Measurements from ENCODE around the gene LY6G5B. TPM values are rescaled to one million over a fixed set of nuclear protein-coding genes. Genes with fewer than 3 reads are reported as not detected.

Gene LY6G5B
- total RNA-seq, 4 donors from 2014 or later = 11.4 to 63.7 (median 13.9) TPM

- WGBS = 86% methylated on average over 4 of the region's 4 CpGs
- no peak overlapping the region for H3K4me3 ChIP-seq
- H3K4me1 ChIP-seq = peaks cover 47% of the 10 kb centered on the region
- no peak for DNase-seq (ENCODE audit: low spot score in 2 of 2)
- no peaks in the 10 kb centered on the region for H3K9me3 ChIP-seq
- no peak for TF ChIP-seq POLR2AphosphoS5 (IDR thresholded peaks at IDR 0.05)
- no peak for TF ChIP-seq POLR2A (IDR thresholded peaks at IDR 0.05)
- TF ChIP-seq CTCF (IDR thresholded peaks at IDR 0.05) = no peak
- TF ChIP-seq EP300 (IDR thresholded peaks at IDR 0.05) = no peak
- H3K27me3 ChIP-seq = no peaks in the 10 kb centered on the region
- no peak overlapping the region for H3K27ac ChIP-seq
- H3K36me3 ChIP-seq = peaks cover 7% of the 10 kb centered on the region
Observed at GRCh38 chr6:31658158-31658688, 11.6 kb upstream of the LY6G5B start.

DNA sequence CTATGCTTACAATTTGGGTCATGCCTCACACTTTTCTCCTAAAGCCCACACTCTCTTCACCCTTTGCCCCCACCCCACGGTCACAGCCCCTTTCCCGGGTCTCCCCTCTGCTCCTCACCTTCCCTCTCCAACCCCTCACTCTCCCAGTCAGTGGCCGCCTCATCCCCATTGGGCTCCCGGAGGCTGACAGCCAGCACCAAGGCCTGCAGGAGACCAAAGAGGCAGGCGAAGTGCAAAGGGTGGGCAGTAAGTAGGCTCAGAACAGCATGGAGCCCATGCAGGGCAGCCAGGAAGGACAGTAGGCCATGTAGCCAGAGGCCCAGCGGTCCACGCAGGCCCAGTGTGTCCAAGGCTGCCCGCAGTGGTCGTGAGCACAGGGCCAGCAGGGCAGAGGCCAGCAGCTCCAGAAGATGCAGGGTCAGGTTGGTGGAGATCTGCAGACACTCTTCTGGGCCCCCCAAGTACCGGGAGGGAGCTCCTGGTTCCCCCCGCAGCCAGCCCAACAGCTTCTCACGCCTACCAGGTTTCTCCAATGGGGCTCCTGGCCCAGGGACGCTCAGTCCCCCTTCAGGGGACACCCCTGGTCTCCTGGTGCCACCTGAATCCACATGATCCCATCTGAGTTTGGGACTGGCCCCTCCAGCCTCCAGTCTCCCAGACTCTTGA lies 10.7 kb upstream of the LY6G5B start:
- peaks cover 49% of the 10 kb centered on the region for H3K4me1 ChIP-seq
- H3K27me3 ChIP-seq = no peaks in the 10 kb centered on the region
- WGBS = 85% methylated on average over 9 of the region's 13 CpGs
- H3K36me3 ChIP-seq = peaks cover 7% of the 10 kb centered on the region
- TF ChIP-seq POLR2A (IDR thresholded peaks at IDR 0.05) = no peak
- no peak for TF ChIP-seq POLR2AphosphoS5 (IDR thresholded peaks at IDR 0.05)
- TF ChIP-seq CTCF (IDR thresholded peaks at IDR 0.05) = no peak
- TF ChIP-seq EP300 (IDR thresholded peaks at IDR 0.05) = no peak
- peak overlapping the region; percentile 65 for H3K4me3 ChIP-seq
- peak overlapping the region; percentile 87 for H3K27ac ChIP-seq
- no peaks in the 10 kb centered on the region for H3K9me3 ChIP-seq
- DNase-seq (ENCODE audit: low spot score in 2 of 2) = no peak

DNA sequence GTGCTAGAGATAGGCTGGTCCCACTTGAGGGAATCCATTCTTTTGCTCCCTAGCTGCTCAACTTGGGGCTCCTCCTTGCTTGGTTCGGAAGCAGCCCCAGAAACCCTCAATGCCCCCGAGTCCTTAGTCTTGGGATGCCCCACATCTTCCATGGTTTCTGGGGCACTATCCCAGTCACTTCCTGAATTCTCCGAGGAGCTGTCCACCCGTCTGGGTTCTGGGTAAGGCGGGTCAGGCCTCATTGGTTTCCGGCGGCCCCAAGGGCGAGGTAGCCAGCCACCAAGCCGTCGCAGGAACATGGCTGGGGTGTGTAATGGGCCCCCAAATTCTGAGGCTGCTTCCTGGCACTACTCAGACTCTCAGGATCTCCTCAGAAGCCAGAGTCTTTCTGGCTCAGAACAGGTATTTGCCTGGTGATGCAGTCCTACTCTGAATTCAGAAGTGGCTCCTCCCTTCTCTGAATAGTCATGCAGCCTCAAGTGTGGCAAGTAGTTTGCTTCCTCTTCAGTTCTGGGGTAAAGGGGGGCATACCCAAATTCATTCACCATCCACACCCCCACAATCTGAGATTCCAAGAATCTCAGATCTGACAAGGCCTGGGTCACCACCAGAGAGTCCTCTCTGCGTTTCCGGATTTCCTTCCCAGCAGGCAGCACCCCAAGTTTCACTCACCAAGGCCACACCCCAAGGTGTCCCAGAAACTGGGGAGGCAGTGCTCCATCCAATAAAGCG lies 10.0 kb upstream of the LY6G5B start:
- DNase-seq (ENCODE audit: low spot score in 2 of 2) = no peak
- Histone ChIP-seq H3K27me3 (no peaks in the 10 kb centered on the region), H3K4me3 (peak overlapping the region; percentile 65), H3K36me3 (peaks cover 7% of the 10 kb centered on the region), H3K9me3 (no peaks in the 10 kb centered on the region), H3K27ac (peak overlapping the region; percentile 87), H3K4me1 (peaks cover 53% of the 10 kb centered on the region)
- TF ChIP-seq POLR2A (IDR thresholded peaks at IDR 0.05) (no peak), POLR2AphosphoS5 (IDR thresholded peaks at IDR 0.05) (no peak), EP300 (IDR thresholded peaks at IDR 0.05) (no peak), CTCF (IDR thresholded peaks at IDR 0.05) (no peak)
- WGBS = 14% methylated on average over 10 of the region's 13 CpGs

DNA sequence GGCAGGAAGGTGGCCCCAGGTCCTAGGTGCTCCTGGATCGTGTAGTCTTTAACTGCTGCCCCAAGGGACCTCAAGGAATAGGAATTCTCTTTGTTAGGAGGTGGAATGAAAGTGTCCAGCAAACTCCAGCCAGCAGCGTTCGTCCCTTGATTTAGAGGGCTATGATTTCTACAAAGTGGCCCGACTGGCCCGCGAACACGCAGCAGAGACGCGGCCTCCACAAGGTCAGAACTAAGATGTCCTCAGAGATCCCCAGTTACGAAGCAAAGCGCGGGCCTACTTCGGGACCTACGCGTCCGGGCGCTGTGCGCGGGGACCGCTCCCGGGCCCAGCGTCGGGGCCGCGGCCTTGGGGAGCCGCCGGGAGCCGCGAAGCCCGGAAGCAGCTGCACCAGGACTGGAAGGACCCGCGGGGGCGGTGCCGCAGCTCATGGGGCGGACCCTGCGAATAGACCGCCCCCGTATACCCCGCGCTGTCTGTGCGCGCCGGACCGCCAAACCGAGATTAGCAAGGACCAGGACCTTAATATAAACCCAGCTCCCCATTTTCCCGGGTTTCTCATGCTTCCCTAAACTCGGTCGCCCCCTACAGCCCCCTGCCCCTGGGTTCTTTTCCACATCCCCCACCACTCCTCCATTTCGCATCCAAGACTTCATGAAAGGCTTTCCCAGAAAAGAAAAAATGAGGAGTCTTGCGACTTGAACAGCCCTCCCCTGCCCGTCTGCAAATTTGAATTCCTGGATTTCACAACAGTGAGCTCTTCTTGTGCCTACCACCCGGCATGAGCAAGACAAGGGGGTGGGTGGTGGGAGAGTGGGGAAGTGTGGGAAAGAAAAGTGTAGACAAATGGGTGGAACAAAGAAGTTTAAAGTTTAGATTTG lies 9.2 kb upstream of the LY6G5B start, which contains the start of gene C6orf47:
TSS of gene C6orf47 (minus strand) at position 398 of the 881 bp plus-strand sequence. CDS start 831 bp downstream, outside the sequence.
- Histone ChIP-seq H3K27me3 (no peaks in the 10 kb centered on the region), H3K4me3 (peak within 1 kb of the TSS; percentile 65), H3K4me1 (peaks cover 58% of the 10 kb centered on the region), H3K9me3 (no peaks in the 10 kb centered on the region), H3K36me3 (peaks cover 7% of the 10 kb centered on the region), H3K27ac (peak within 1 kb of the TSS; percentile 87)
- under 1% methylated on average over 21 of the region's 52 CpGs for WGBS
- peak; percentile 93 to 95 for DNase-seq (ENCODE audit: low spot score in 2 of 2)
- TF ChIP-seq CTCF (IDR thresholded peaks at IDR 0.05) (no peak), POLR2A (IDR thresholded peaks at IDR 0.05) (peak; percentile 39 to 89), POLR2AphosphoS5 (IDR thresholded peaks at IDR 0.05) (peak in 2 of 3 donors; percentile 17 to 34)

All from suprapubic skin (tissue), 4 donors.